ENCODE measurements around the gene ADD1.

Gene ADD1

DNA sequence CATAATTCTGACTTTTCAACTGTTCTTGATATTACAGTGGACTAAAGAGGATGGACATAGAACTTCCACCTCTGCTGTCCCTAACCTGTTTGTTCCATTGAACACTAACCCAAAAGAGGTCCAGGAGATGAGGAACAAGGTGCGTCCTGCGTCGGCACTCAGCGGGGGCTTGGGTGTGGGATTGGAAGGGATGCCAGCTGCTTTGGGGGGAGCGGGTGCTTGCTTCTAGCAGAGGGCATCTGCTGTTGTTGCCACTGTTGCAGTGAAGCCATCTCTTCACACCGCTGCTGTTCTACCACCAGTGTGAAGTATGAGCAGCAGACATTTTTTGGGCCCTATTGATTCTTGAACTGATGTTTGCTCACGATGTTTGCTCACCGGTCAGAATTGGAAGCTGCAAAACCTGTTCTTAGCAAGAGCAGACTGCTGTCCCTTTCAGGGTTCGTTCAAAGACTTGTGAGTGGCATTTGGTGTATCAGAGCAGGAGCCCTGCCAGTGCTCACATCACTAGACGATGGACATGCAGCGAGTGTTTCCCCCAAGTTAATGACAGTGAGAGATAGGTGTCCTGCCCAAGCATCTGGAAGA lies 64.2 kb downstream of the ADD1 start:
- peaks cover 97% of the 10 kb centered on the region for H3K36me3 ChIP-seq

GRCh38 chr4:2908686-2909085 lies 65.0 kb downstream of the ADD1 start:
- Histone ChIP-seq H3K27me3 (ENCODE audit: insufficient read depth, low read depth, severe bottlenecking) (no peaks in the 10 kb centered on the region), H3K27ac (no peak overlapping the region), H3K4me3 (ENCODE audit: low read depth, low read length) (no peak overlapping the region), H3K9me3 (ENCODE audit: severe bottlenecking) (no peaks in the 10 kb centered on the region), H3K36me3 (peaks cover 97% of the 10 kb centered on the region)
- DNase-seq, result no peak
- no peak for TF ChIP-seq CTCF (IDR thresholded peaks at IDR 0.05; ENCODE audit: low read depth, low read length)

More for the DNA sequence above, 64.2 kb downstream of the ADD1 start:
- DNase-seq, result no peak
- no peak for TF ChIP-seq CTCF (IDR thresholded peaks at IDR 0.05; ENCODE audit: low read depth, low read length)
- H3K27me3 ChIP-seq (ENCODE audit: insufficient read depth, low read depth, severe bottlenecking), result no peaks in the 10 kb centered on the region
- H3K4me3 ChIP-seq (ENCODE audit: low read depth, low read length), result no peak overlapping the region
- H3K27ac ChIP-seq, result no peak overlapping the region
- H3K9me3 ChIP-seq (ENCODE audit: severe bottlenecking), result no peaks in the 10 kb centered on the region

- no peak for DNase-seq
- Histone ChIP-seq H3K36me3 (peaks cover 96% of the 10 kb centered on the region), H3K27me3 (ENCODE audit: insufficient read depth, low read depth, severe bottlenecking) (no peaks in the 10 kb centered on the region), H3K9me3 (ENCODE audit: severe bottlenecking) (no peaks in the 10 kb centered on the region), H3K27ac (no peak overlapping the region), H3K4me3 (ENCODE audit: low read depth, low read length) (no peak overlapping the region)
- no peak for TF ChIP-seq CTCF (IDR thresholded peaks at IDR 0.05; ENCODE audit: low read depth, low read length)
Measured at GRCh38 chr4:2909583-2909982, 65.9 kb downstream of the ADD1 start.

- Histone ChIP-seq H3K36me3 (peaks cover 96% of the 10 kb centered on the region), H3K9me3 (ENCODE audit: severe bottlenecking) (no peaks in the 10 kb centered on the region), H3K4me3 (ENCODE audit: low read depth, low read length) (no peak overlapping the region), H3K27ac (no peak overlapping the region), H3K27me3 (ENCODE audit: insufficient read depth, low read depth, severe bottlenecking) (no peaks in the 10 kb centered on the region)
- TF ChIP-seq CTCF (IDR thresholded peaks at IDR 0.05; ENCODE audit: low read depth, low read length), result peak; percentile 55
- no peak for DNase-seq
Measured at GRCh38 chr4:2910409-2910808, 66.8 kb downstream of the ADD1 start.

GRCh38 chr4:2911868-2912267 lies 68.2 kb downstream of the ADD1 start:
- no peaks in the 10 kb centered on the region for H3K27me3 ChIP-seq (ENCODE audit: insufficient read depth, low read depth, severe bottlenecking)
- H3K4me3 ChIP-seq (ENCODE audit: low read depth, low read length), result no peak overlapping the region
- DNase-seq, result no peak
- no peak overlapping the region for H3K27ac ChIP-seq
- no peak for TF ChIP-seq CTCF (IDR thresholded peaks at IDR 0.05; ENCODE audit: low read depth, low read length)
- no peaks in the 10 kb centered on the region for H3K9me3 ChIP-seq (ENCODE audit: severe bottlenecking)
- H3K36me3 ChIP-seq, result peaks cover 95% of the 10 kb centered on the region

DNA sequence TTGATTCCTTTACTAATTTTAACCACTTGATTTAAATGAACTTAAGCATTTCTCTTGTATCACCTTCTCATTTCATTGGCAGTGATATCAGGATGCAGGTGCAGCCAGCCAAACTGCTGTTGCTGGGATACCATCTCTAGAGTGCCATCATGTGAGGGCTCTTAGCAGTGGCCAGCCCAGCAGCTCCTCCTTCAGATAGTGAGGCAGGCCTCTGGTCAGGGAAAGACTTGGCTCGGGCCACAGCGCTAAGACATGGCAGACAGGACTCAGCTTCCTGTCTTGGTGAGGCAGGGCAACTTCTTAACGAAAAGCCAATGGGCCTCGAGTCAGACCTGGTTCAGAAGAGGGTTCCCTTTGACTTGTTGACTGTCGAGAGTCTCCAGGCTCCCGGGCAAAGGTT lies 69.5 kb downstream of the ADD1 start:
- no peak for DNase-seq
- H3K27me3 ChIP-seq (ENCODE audit: insufficient read depth, low read depth, severe bottlenecking), result no peaks in the 10 kb centered on the region
- no peak overlapping the region for H3K4me3 ChIP-seq (ENCODE audit: low read depth, low read length)
- H3K9me3 ChIP-seq (ENCODE audit: severe bottlenecking), result no peaks in the 10 kb centered on the region
- no peak for TF ChIP-seq CTCF (IDR thresholded peaks at IDR 0.05; ENCODE audit: low read depth, low read length)
- H3K27ac ChIP-seq, result no peak overlapping the region
- H3K36me3 ChIP-seq, result peaks cover 85% of the 10 kb centered on the region
